HG02981 (cell line): Measurements from ENCODE around the gene ULK4.
A peak's percentile ranks its signal among the peaks of the same experiment; 100 is the strongest.

Experiments
- ATAC-seq: cut with Tn5 transposase; IDR thresholded peaks from one replicate; pipeline ENCODE4 v1.9.1; 2021; ENCODE audit warnings: mild to moderate bottlenecking, moderate library complexity; ENCODE audit not compliant: unreplicated experiment

ULK4 gene

DNA sequence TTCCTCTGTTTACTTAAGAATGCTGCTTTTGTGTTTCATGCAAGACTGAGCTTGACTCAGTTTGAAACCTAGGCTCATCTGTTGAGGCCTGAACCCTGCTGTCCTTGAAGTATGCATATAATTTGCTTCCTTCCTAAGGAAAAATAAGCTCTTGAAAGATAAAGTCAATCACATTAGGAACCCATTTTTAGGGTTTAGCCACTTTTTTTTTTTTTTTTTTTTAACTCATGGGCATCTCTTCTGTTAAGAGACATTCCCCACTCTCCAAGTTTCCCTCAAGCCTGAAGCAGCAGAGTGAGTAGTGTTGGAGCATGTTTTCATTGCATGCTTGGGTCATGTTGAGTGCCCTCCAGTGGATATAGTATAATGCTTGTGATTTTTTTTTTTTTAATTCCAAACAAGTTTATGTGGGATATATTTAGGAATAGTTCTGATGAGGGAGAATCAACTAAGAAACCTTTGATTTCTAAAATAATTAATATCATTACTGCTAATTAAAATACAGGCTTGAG is 759.0 kb downstream of the ULK4 start:
- ATAC-seq, result no peak

DNA sequence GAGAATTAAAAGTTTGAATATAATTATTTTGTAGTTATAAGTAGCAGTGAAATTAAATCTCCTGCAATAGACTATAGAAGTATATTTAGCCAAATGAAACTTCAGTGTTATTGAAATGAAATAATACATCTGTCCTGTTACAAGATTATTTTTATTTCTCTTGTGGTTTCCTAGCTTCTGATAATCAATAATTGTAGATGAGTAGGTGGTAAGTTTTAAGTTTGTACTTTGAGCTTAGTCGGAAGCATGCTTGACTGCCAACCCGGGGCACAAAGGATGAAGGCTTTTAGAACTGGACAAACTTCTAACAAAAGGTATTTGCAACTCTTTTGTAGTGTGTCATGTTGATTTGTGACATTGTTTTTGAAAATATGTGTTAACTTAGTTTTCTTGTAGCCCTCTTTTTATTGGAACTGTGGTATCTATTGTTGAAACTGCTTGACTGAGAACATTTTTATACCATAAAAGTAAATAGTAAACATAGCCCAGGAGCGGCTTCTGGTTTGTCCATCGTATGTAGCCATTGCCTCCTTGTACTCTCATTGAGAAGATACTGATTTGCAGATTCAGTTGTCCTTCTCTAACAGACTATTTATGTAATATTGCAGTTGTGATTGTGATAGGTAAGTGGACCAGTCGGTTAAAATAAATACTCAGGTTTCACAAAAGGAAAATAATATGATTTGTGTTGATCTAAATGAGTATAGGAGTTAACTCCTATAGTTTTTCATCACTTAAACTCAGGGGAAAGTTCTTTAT is 759.6 kb downstream of the ULK4 start:
- ATAC-seq, result no peak

DNA sequence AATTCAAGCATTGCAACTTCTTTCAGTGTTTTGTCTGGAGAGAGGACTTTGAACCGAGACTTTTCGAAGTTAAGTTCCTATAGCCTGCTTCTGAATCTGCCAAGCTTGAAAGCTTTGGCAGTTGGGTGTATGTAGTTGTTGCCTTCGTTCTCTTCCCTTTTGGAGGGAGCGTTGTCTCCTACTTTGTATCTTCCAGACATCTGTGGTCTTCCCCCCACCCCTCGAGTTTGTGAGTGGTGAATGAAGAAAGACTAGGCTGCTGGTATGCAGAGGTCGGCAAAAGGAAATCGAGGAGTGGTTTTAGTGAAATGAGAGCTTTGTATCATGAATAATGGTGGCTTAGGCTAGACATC is 761.3 kb downstream of the ULK4 start:
- no peak for ATAC-seq

DNA sequence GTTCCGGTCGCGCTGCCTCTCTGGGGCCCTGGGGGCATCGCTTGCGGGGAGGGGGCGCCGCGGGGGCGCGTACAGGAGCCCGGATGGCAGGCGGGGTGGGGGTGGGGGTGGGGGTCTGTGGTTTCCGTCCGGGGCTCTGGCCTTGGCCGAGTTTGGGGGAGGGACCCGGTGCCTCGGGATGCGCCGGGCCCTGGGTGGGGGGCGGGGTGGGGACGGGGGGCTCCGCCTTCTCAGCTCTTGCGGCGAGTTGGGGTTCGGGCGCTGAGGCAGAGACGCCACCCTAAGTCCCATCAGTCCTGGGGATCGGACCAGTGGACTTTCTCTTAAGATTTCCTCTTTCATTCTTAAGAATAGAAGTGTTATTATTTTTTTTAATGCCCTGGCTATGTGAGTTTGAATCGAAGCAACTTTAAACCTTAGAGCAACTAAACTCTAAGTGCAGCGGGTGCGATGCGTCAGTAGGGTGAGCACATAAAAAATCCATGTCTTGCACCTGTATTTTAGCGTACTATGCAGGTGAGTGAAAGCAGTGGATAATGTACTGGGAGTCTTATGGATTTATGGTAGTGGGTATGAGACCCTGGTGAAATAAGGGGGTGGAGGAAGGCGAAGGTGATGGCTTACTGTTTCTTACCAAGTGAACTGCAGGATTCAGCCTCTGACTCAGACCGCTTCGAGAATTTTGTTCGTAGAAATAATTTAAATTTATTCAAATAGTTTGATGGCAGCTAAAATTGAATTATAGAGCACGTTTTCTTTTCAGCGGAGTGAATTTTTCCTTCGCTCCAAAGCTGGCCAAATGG is 761.8 kb downstream of the ULK4 start:
- peak; percentile 13 for ATAC-seq

DNA sequence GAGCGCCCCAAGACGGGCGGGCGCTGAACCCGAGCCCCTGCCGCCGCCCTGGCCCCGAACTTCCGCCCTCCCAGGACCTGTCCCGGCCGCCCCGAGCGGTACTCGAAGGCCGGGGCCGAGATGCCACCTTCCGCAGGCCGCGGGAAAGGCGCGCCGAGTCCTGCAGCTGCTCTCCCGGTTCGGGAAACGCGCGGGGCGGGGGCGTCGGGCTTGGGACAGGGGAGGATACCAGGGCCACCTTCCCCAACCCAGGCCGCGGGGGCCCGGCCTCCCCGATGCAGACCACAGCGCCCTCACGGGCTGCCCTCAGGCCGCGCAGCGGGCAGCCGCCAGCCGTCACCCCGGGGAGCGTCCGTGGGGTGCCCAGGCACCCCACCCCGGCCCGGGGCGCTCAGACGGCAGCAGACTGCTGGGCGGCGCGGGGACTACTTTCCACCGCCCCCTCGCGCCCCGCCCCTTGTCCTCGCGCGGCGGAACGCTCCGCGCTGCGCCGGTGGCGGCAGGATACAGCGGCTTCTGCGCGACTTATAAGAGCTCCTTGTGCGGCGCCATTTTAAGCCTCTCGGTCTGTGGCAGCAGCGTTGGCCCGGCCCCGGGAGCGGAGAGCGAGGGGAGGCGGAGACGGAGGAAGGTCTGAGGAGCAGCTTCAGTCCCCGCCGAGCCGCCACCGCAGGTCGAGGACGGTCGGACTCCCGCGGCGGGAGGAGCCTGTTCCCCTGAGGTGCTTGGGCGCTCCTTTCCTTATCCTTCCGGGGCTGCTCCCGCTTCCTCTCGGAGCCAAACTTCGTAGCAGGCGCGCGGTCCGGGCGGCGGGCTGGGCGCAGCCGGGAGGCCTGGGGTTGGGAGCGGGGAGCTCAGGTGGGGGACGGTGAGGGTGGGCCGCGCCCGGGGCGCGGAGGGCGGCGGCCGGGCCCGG is 762.7 kb downstream of the ULK4 start, which contains the start of gene CTNNB1:
TSS of gene CTNNB1 (plus strand) at position 556 of the 916 bp plus-strand sequence. CDS start 24,564 bp downstream, outside the sequence.
- ATAC-seq, result peak; percentile 65

DNA sequence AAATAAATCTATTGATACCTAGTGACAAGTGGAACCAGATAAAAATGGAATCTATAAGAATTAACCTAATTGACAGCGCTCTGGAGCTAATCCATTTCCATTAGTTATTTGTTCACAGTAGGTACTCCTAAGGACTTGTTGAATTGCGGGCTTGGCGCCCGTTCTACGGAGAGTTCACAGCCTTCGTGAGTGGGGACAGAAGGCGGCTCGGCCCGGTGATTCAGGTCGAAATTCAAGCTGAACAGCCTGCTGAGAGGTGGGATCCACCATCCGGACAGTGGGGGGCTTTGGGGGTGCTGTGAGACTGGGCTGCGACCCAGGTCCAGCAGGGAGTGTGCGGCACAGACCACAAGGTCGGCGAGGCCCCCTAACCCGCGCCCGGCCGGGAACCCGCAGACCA is 763.4 kb downstream of the ULK4 start:
- ATAC-seq, result peak; percentile 0

DNA sequence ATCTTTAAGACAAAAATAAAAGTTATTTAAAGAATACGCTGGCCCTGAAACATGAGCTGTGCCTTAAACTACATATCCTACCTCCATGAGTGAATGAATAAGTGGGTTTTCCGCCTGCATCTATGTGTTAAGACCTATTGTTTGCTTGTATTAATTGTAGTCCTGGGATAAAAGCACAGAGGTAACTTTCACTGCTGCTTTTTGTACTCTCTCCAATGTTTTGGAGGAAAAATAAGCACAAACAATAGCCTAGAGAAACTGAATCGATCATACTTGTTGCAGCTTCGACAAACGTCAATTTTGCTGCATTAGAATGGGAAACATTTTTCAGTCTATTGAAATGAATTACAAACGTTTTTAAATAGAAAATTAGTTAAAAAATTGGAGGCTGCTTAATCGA is 763.9 kb downstream of the ULK4 start:
- no peak for ATAC-seq
